ENCODE data around the gene OR1L8. TPM values are rescaled to one million over a fixed set of nuclear protein-coding genes. Genes with fewer than 3 reads are reported as not detected.

OR1L8 gene
- total and polyA plus RNA-seq, 2 experiments from 2014 or later = not detected

- TF ChIP-seq ZNF462 (CRISPR knock-in tag; IDR thresholded peaks at IDR 0.05) = no peak
- TF ChIP-seq CTCF (conservative IDR thresholded peaks at IDR 0.05; ENCODE audit: low read depth in 2 of 2) = no peak
- TF ChIP-seq ZNF331 (CRISPR knock-in tag; IDR thresholded peaks at IDR 0.05; ENCODE audit: low read depth) = no peak
Measured at GRCh38 chr9:122552812-122553211, 30.4 kb downstream of the OR1L8 start, which contains the start of gene OR1N2 (continued).

- H3F3A ChIP-seq (replicated peaks; ENCODE audit: low read depth) = no peaks in the 10 kb centered on the region
- no peaks in the 10 kb centered on the region for H3K27me3 ChIP-seq (ENCODE audit: insufficient read depth)
- H3K9me2 ChIP-seq (ENCODE audit: insufficient read depth) = no peaks in the 10 kb centered on the region; the same call in 1 of the 2 replicates
- Mint-ChIP-seq H3K36me3 (ENCODE audit: low read depth) (peaks cover 3% of the 10 kb centered on the region; the same call in 2 of the 3 replicates), H3K4me1 (no peaks in the 10 kb centered on the region), H3K27ac (no peak overlapping the region), H3K9me3 (peaks cover 70% of the 10 kb centered on the region), H3K4me3 (no peak overlapping the region), H3K27me3 (ENCODE audit: insufficient read depth, low read depth, poor library complexity) (peaks cover 4% of the 10 kb centered on the region)
- no peak overlapping the region for H3K27ac ChIP-seq (ENCODE audit: low read depth)
- no peak for ATAC-seq
- H3K36me3 ChIP-seq (ENCODE audit: insufficient read depth) = no peaks in the 10 kb centered on the region
- no peak overlapping the region for H3K4me2 ChIP-seq
- TF ChIP-seq EZH2 (IDR thresholded peaks at IDR 0.05; ENCODE audit: low read depth, unreplicated experiment) = no peak
- TF ChIP-seq STAT1 (IDR thresholded peaks at IDR 0.05; ENCODE audit: unreplicated experiment) = no peak
- TF ChIP-seq JUNB (IDR thresholded peaks at IDR 0.05; ENCODE audit: unreplicated experiment) = no peak
- TF ChIP-seq ZNF331 (CRISPR knock-in tag; IDR thresholded peaks at IDR 0.05; ENCODE audit: low read depth) = no peak
- no peak for TF ChIP-seq POLR2AphosphoS5 (IDR thresholded peaks at IDR 0.05; ENCODE audit: low read depth)
- no peak for TF ChIP-seq ETS1 (IDR thresholded peaks at IDR 0.05)
- no peak for TF ChIP-seq CREB1 (CRISPR knock-in tag; IDR thresholded peaks at IDR 0.05; ENCODE audit: low read depth)
- TF ChIP-seq CTCF (conservative IDR thresholded peaks at IDR 0.05; ENCODE audit: low read depth in 2 of 2) = no peak
- TF ChIP-seq REST (IDR thresholded peaks at IDR 0.05; ENCODE audit: unreplicated experiment) = no peak
- H3K79me2 ChIP-seq (replicated peaks; ENCODE audit: insufficient read depth) = no peaks in the 10 kb centered on the region
- no peaks in the 10 kb centered on the region for H4K20me1 ChIP-seq (replicated peaks; ENCODE audit: insufficient read depth)
- no peaks in the 10 kb centered on the region for H3K4me1 ChIP-seq (ENCODE audit: insufficient read depth)
- no peak overlapping the region for H2AFZ ChIP-seq
- DNase-seq (ENCODE audit: low spot score) = no peak
- no peak overlapping the region for H3K4me3 ChIP-seq
Measured at GRCh38 chr9:122551371-122551770, 31.8 kb downstream of the OR1L8 start.
